Dermis blood vessel endothelial cell (primary cell): ENCODE measurements around the gene HIPK1. TPM values are rescaled to one million over a fixed set of nuclear protein-coding genes. Genes with fewer than 3 reads are reported as not detected.
"Not testable (repeated sequence)": the region's sequence is repeated elsewhere in the genome, so short reads cannot be mapped to it uniquely, and the experiment has no call there.

ENCODE experiments used
- DNase-seq: peaks from one replicate; pipeline ENCODE4 v3.0.0; 2010
- total RNA-seq: library from RNA; depleted of rRNA; stranded (reverse); fragments of >200 nt; gene quantifications from 2 replicates; pipeline ENCODE4 v1.2.3, GENCODE V29; 2014

The HIPK1 gene
- total RNA-seq, 1 donor from 2014 or later = 36.8 TPM

- no peak for DNase-seq
Measured at GRCh38 chr1:113983826-113984225, 54.7 kb downstream of the HIPK1 start.

DNA sequence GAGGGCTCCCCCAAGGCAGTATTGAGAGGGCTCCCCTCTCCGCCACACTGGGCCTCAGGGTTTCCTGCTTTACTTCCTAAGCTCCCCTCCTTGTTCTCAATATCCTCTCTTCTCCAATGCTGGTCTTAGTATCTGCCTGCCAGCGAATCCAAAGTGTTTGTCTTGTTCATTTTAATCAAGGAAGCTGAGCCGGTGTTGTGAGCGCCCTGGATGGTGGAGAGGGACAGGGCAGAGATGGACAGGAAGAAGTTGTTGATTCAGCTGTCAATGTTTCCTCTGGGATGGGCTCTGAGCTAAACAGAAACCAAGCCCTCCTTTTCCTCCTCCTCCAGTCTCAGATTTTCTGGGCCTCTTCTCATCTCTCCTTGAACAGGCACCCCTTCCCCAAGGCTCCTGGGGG is 55.6 kb downstream of the HIPK1 start:
- DNase-seq = peak; percentile 83

GRCh38 chr1:113986802-113987201 is 57.7 kb downstream of the HIPK1 start:
- no peak for DNase-seq

- DNase-seq = no peak
Measured at GRCh38 chr1:113987259-113987658, 58.1 kb downstream of the HIPK1 start.

DNA sequence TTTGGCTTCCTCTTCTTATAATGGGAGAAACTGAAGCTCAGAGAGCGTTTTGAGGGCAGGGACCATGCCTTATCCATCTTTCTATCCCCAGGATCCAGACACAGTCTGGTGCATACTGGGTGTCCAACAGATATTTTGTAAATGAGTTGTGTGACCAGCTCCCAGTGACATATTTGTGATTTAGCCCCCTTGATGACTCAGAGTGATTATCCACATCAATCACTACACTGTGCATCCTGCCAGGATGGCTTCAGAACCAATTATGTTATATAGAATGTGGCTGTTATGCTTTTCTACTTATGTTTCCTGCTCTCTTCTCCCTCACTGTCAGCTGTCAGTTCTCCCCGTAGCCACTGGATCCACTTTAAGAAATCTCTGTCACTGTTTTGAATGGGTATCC is 61.4 kb downstream of the HIPK1 start:
- no peak for DNase-seq

DNA sequence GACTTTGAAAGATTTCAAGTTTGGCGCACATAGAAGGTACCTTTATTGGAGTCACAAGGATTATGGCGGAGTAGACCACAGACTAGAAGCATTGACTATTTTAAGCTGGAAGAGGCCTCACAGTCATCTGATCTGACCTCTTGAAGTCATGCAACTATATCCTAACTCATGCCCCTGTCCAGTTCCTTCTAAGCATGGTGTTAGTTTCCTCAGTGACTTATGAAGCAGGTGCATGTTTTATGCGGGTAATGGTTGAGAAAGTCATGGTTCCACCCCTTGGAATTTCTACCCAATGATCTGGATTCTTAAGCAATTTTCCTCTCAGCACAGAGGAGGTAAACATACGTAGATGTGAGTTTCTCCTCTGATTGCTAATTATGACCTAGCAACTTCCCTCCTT is 61.8 kb downstream of the HIPK1 start:
- DNase-seq = no peak

DNA sequence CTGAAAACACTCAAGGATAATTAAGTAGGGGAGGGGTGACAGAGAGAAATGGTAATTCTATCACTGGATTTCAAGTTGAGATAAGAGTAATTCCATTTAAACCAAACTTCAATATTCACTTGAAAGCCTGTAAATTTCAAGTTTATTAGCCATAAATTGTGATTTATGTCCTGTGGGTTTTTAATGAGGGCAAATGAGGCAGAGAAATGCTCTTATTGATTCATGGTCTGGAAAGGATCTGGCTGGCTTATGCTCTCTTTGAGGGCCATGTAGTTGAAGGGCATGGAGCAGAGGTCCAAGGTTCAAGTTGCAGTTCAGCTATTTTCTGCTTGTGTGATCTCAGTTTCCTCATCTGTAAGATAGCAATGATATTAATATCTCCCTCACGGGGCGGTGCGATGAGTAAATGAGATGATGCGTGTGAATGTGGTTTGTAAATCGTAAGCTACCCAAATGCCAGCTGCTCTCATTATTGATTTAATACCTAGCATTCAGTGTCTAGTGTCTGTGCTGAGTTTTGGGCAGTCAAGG is 62.4 kb downstream of the HIPK1 start:
- no peak for DNase-seq

- DNase-seq = no peak
Measured at GRCh38 chr1:113993072-113993471, 63.9 kb downstream of the HIPK1 start.

- no peak for DNase-seq
Measured at GRCh38 chr1:113993766-113994165, 64.6 kb downstream of the HIPK1 start.

DNA sequence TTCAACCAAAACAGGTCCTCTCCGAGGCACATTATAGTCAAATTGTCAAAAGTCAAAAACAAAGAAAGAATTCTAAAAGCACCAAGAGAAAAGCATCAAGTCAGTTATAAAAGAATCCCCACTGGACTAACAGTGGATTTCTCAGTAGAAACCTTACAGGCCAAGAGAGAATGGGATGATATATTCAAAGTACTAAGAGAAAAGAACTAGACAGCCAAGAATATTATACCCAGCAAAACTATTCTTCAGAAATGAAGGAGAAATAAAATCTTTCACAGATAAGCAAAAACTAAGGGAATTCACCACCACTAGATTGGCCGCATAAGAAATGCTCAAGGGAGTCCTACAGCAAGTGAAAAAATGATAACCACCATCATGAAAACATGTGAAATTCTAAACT is 66.3 kb downstream of the HIPK1 start:
- DNase-seq = no peak

GRCh38 chr1:113998361-113998760 is 69.2 kb downstream of the HIPK1 start:
- DNase-seq = peak; percentile 30

DNA sequence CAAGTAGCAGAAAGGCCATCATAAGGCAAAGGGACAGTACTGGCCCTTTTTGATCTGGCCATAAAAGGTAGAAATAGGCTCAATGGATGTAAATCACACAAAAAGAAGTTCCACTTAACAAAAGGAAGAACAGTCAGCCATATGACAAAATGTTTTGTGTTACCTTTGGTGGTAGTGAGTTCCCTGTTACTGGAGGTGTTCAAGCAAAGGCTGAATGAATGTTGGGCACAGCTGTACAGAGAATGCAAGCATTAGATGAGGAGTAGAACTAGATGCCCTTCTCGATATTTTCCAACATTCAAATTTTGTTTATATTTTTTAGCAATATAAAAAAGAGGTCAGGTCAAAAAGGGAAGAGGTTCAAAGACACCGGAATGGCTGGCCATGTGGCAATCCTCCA is 70.1 kb downstream of the HIPK1 start:
- no peak for DNase-seq

- DNase-seq = no peak
Measured at GRCh38 chr1:113999799-114000198, 70.7 kb downstream of the HIPK1 start.

DNA sequence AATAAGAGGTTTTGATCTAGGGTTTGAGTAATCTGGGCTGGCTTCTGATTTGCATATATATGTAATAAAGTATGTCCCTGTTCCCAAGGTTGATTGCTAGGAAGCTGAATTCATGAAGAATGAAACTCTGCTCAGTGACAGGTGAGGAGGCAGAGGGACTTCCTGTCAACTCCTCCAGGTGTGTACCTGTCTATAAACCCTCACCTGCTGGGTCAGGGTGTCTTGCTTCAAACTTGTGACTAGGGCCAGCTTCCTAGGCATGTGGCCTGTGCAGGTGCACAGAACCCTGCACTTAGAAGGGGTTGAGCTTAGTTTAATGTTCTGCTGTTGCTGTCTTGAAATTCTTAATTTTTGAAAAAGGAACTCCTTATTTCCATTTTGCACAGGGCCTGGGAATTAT is 71.3 kb downstream of the HIPK1 start:
- no peak for DNase-seq

GRCh38 chr1:114002492-114003239 is 73.5 kb downstream of the HIPK1 start:
- DNase-seq = no peak

DNA sequence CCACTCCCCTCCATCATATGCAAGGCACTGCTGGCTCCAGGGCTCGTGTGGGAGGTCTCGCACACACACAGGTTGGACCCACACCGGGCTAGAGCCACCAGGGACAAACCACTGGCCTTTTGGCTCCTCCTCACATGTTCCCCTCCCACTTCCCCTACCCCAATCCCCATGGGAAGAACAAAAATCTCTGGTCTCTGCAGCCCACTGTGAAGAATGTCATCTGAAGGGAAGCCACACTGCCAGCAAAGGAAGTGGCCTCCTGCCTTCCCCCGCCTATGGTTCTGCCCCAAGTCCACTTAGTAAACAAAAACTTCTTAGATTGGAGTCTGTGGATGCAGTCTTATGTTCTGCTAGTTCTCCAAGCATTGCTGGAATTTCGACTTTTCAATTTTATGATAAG is 74.3 kb downstream of the HIPK1 start:
- DNase-seq = no peak

GRCh38 chr1:114006825-114007224 is 77.7 kb downstream of the HIPK1 start:
- not testable (repeated sequence) for DNase-seq

DNA sequence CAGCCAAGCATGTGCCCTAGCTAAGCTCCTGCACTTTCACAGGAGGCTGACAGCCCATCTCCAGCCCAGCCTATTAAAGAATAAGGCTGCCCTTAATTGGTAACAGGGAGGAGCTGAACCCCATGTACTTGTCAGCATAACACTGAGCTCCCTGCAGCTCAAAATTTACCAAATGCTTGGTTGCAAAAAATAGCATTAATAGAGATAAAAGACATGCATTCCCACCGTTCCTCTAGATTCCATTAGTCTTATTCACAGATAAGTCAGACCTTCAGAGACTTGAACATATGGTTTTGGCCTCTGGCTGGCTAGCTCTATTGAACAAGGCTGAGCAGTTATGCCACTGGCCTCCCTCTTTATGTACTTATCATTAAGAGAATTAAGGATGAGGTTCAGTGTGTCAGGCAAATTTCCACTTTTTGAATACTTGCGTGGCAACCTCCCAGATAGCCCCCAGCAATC is 79.4 kb downstream of the HIPK1 start:
- DNase-seq = no peak

GRCh38 chr1:114008993-114009392 is 79.9 kb downstream of the HIPK1 start:
- no peak for DNase-seq

DNA sequence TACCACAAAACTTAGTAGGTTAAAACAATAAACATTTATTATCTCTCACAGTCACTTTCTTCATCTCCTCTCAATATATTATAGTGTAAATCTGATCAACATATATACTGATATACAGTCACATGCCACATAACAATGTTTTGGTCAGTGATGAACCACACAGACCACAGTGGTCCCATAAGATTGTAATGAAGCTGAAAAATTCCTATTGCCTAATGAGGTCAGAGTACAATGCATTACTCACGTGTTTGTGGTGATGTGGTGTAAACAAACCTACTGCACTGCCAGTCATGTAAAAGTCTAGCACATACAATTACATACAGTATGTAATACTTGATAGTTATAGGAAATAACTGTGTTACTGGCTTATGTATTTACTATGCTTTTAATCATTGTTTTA is 80.3 kb downstream of the HIPK1 start:
- DNase-seq = no peak

- DNase-seq = no peak
Measured at GRCh38 chr1:114010433-114011184, 81.5 kb downstream of the HIPK1 start.

- no peak for DNase-seq
Measured at GRCh38 chr1:114011796-114012195, 82.7 kb downstream of the HIPK1 start.

GRCh38 chr1:114015075-114015474 is 86.0 kb downstream of the HIPK1 start:
- no peak for DNase-seq

GRCh38 chr1:114019724-114020123 is 90.6 kb downstream of the HIPK1 start:
- not testable (repeated sequence) for DNase-seq
